Germinal center (tissue), 1 donor: ENCODE results near the gene PRLHR.
A peak's percentile ranks its signal among the peaks of the same experiment; 100 is the strongest.

Experiments used
- DNase-seq: peaks from one replicate; pipeline ENCODE4 v3.0.0; 2012; ENCODE audit warnings: mixed read lengths, low spot score

The PRLHR gene

DNA sequence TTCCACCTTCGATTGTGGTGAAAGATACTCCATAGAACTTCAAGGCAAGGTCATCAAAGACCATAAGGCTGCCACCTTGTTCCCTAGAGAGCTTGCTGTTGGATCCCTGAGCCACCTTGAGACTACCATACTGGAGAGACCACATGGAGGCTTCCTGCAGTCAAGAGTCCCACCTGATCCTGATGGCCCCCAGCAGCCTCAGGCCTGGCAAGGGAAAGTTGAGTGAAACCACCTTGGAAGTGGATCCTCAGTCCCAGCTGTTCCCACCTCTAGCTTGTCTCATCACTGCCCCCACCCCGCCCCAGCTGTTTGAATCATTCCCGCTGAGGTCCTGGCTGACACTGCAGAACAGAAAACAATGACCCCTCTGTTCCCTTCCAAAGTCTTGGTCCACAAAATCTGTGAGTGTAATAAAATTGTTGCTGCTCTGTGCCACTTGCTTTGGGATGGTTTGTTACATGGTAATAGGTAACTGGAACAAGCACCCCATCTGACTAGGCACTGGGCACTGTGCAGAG, 32.0 kb downstream of the PRLHR start:
- DNase-seq = no peak

DNA sequence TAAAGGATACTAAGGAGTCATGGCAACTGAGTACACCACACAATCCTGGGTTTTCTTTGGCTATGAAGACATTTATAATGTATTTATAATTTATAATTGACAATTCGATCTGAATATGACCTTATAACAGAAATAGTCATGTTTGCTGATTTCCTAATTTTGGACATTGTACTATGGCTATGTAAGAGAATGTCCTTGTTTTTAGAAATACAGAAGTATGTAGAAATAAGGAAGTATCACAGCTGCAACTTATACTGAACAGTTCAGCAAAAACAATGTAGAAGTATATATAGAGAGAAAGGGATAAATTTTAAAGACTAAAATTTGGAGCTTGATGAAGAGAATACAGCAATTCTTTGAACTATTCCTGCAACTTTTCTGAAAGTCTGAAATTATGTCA, 32.6 kb downstream of the PRLHR start:
- DNase-seq = no peak

- no peak for DNase-seq
Measured at GRCh38 chr10:118557946-118558345, 37.5 kb downstream of the PRLHR start.

GRCh38 chr10:118551535-118552100, 43.8 kb downstream of the PRLHR start:
- no peak for DNase-seq

DNA sequence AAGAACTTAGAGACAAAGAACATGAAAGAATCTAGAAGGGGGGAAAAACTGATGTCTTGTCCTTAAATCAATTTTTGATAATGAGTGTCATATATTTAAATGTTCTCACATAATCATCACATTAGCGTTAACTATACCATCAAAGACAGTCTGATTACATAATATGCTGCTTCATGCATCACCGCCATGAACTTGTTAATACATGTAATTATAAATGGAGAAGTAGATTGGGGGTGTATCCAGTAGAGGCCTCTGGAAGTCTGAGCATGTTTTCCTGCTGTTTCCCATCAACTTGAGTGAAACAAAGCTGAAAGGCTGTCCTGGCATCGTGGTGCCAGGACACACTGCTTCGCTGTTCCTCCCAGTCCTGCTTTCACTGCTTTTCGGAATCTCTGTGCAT, 48.2 kb downstream of the PRLHR start:
- DNase-seq = no peak

DNA sequence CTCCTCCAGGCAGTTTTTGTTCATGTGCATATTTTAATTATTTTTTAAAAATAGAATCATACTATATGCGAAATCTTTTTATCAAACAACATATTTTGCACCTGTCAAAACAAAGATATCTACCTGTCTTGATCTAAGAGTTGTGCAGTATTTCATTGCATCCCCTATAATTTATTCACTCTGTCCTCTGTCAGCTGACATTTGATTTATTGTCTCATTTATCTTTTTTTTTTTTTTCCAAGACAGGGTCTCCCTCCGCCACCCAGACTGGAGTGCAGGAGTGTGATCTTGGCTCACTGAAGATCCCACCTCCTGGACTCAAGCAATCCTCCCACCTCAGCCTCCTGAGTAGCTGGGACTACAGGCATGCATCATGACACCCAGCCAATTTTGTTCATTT, 49.0 kb downstream of the PRLHR start:
- no peak for DNase-seq

DNA sequence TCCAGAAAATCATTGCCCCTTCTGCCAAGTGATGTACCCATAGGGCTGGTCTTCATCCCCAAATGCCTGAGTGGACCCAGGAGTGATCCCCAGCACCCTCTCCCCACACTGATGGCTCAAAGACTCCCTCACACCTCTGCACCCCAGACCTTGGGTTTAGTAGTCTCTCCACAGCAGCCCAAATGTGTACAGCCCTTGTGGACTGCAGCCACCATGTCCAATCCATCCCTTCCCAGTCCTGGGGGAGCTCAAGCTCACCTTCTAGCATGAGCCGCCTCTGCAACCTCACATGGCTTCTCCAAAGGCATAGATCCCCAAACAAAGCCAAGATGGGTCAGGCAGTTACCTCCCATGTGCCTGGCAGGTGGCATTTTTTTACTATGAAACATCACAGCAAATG, 50.1 kb downstream of the PRLHR start:
- DNase-seq = no peak

DNA sequence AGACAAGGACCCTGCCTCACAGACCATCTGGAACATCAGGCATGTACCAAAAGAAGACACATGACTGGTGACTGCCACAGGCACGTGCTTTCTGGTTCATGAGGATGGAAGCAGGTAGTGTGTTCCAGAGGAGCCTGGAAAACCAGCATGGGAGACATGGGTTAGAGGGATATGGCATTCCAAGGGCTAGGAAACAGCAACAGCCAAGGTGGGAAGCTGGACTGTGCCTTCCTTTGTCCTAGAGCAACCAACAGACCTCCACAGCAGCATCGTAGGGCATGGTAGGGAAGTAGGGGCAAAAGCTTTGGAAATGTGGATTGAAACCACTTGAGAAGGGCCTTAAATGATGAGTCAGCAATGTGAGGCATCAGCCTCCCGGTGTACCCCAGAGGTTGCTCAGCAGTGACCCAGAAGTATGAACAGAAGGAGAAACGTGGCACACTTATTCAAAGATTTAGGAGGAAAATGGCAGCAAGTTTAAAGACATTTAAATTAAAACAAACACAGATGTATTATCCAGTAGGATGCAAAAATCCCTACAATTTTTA, 51.0 kb downstream of the PRLHR start:
- no peak for DNase-seq

DNA sequence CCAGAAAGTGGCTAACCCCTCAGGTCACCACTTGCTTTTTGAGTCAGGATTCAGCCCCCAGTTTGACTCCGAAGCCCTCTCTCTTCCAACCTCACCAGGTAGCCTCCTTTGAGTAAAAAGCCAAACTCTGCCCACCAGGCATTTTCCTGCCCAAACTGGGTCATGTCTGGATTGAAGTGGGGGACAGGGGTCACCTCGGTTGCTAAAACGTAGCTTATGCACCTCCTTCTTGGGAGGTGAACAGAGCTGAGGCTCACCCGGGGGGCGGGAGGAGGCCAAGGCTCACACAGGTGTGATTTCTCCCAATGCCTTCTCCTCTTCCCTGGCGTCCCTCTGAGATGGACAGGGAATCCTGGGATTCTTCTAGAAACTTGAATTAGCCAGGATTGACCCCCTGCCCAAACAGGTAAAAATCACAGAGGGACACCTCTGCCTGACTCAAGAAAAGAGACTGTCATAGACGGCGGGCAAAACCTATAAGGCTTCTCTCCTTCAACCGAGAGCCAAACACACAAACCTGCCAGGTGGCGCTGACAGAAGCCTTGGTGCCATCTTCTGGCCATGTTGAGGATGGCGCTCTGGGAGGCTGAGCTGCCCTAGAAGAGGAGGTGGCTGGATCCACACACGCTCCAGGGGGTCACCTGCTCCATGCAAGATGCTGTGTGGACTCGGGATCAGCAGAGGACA, 51.6 kb downstream of the PRLHR start:
- peak; percentile 47 for DNase-seq

- DNase-seq = no peak
Measured at GRCh38 chr10:118542745-118543144, 52.7 kb downstream of the PRLHR start.

DNA sequence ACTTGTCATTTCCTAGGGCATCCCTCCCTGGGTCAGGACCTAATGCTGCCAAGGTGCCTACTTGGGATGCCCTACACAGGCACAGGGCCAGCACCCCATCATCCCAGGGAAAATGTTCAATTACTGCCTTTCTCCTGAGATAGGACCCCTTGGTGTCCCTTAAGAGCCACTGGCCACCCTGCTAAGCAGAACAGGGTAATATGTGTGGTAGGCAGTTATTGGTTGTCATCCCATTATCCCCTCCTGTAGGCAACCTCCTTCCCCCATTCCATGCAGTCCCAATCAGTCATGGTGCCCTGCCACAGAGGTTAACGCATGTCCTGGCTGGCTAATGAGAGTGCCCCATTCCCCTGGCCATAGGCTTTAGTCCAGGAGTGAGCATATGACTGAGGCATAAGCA, 53.2 kb downstream of the PRLHR start:
- DNase-seq = no peak

GRCh38 chr10:118541718-118542117, 53.7 kb downstream of the PRLHR start:
- DNase-seq = no peak
